Stimulated activated CD8-positive, alpha-beta memory T cell treated with anti-CD3 and anti-CD28 coated beads, Interleukin-4, amount 100 ng/mL, for 1 hour (primary cell): ENCODE data around the gene RNF130.

ENCODE experiments used
- DNase-seq, 2 donors: peaks; one replicate each; pipeline ENCODE4 v3.0.0-alpha.2; 2020; ENCODE audit warnings: low read depth in 2 of 2, low spot score in 1 of 2

Gene RNF130

GRCh38 chr5:179920175-179920574, 151.4 kb downstream of the RNF130 start:
- DNase-seq, result no peak

DNA sequence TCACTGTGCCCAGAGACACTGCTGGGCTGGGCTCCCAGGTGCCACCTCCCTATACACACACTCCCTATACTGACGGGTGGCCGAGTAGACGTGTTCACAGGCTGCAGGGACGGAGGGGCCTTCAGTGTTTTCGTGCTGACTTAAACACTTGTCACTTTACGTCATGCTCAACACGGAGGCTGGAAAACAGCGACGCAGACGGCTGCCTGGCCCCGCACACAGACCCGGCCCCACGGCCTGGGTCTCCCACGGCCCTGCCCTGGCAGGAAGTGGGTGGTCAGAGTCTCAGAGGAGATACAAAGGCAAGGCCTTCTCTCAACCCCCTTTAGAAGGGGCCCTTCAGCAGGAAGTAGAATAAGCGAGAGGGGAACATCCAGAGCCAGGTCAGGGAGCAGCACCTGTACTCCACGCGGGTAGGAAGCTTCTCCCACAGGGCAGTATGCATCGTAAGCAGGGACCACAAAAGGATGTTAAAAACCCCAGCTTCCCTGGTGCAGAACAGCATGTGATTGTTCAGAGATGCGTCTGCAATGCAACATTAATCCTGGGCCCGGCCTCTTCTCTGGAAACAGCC, 152.0 kb downstream of the RNF130 start:
- no peak for DNase-seq

DNA sequence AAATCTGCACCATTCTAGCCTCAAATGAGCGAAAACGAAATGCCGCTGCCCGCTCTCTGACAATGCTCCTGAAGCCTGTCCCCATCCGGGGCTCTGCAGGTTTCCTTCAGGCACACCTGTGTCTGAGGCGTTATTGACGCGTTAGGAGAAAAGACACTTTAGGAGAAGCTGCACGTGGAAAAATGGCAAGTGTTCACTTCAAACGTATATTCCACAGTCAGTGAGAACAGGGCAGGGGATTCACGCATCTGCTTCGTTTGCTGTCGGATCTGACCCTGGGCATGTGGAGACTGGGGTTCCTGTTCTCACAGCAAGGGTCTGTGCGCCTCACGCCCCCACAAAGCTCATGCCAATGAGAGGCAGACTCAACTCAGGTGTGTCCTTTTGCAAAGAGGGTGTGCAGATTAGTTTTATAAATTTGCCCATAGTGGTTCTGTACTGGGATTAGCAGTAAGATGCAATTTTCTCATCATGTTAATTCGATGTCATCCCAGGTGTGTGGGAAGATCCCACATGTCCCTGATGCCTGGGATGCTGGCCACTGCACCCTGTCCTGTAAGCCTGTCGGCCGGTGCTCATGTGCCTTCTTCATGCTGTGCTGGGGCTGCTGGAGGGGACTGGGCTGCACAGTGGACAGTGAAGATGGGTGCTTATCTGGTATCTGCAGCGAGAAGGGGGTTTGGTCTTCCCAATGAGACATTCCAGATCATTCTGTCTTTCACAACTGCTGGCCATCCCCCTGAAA, 152.6 kb downstream of the RNF130 start:
- DNase-seq, result no peak

GRCh38 chr5:179916523-179916922, 155.0 kb downstream of the RNF130 start:
- no peak for DNase-seq

- no peak for DNase-seq
Measured at GRCh38 chr5:179915406-179915935, 156.1 kb downstream of the RNF130 start.

GRCh38 chr5:179914032-179914755, 157.4 kb downstream of the RNF130 start:
- no peak for DNase-seq

DNA sequence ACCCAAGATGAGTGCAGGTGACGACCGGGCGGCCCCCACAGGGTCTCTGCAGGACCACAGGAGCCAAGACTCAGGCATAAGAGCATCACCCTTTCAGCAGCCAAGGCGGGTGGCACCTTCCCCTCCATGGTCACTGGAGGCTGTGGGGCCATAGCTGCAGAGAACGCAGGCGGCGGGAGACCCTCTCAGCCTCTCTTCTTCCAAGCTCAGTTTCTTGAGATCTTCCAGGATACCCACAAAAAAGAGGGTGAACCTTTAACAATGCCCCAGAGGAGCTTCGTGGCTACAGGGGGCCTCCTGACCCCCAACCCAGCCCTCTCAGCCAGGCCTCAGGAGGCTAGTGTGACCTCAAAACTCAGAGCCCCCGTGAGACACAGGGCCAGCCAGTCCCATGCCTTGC, 158.1 kb downstream of the RNF130 start:
- no peak for DNase-seq

- no peak for DNase-seq
Measured at GRCh38 chr5:179912951-179913350, 158.6 kb downstream of the RNF130 start.

DNA sequence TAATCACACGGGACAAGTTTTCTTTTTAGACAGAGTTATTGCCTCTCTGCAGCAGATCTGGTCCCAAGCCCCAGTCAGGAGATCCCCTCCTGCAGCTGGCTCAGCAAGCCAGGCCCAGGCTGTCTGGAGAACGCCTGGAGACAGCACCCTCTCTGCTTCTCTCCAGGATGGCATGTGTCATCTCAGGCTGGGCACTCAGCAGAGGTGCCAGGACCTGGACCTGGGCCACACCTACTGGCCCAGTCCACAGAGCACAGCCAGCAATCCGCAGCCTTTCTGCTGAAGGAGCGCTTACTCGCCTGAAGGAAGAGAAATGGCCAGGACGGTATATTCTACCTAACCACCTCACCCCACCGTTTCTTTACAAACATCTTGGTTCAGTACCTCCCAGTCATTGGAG, 159.2 kb downstream of the RNF130 start:
- DNase-seq, result no peak

GRCh38 chr5:179909224-179909623, 162.3 kb downstream of the RNF130 start:
- no peak for DNase-seq

DNA sequence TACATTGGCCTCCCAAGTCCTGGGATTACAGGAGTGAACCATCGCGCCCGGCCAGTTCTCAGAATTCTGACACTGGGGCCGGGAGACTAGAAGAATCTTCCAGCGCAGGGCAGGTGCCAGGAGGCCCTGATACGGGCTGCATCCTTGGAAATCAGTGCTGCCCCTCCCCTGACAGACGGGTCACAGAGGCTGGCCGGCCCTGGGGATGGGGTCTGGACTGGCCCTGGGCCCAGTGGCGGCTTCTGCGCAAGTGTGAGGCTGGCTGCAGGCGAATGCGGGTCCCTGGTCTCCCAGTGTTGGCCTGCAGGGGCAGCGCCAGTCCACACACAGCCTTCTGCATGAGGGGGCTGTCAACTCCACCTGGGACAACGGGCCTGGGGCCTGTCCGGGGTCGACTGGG, 163.0 kb downstream of the RNF130 start:
- no peak for DNase-seq

DNA sequence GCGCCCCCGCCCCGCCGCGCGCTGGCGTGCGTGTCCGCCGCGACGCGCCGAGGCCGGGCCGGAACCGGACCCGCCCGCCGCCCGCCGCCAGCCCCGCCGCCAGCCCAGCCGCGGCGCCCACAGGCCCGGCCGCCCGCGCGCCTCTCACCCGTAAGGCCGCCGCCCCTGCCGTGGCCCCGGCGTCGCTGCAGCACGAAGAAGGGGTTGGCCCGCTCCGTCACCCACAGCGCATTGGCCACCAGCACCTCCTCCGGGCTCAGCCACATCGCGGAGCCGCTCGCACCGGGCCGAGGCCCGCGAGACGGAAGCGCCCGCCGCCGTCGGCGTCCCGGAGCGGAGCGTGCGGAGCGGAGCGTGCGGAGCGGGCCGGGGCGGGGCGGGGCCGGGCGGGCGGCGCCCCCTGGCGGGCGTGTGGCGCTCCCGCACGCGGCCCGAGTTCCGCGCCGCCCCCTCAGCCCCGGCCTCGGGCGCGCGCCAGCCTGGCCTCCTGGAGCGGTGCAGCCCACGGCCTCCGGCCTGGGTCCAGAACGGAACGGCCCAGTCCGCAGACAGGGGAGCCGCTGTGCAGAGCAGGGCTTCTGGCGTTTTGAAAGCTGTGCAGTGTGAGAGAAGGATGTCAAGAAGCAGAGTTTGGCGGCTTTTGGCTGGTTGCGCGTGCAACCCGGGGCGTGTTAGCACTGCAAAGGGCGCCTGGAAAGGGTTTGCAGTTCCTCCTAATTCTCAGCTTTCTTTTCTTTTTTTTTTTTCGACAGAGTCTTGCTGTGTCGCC, 163.8 kb downstream of the RNF130 start, which contains the start of gene TBC1D9B:
Gene TBC1D9B, minus strand, starts transcription at position 342 of the 769 bp plus-strand sequence. Its CDS starts 76 bp downstream, at position 266.
- peak; percentile 31 to 43 for DNase-seq

DNA sequence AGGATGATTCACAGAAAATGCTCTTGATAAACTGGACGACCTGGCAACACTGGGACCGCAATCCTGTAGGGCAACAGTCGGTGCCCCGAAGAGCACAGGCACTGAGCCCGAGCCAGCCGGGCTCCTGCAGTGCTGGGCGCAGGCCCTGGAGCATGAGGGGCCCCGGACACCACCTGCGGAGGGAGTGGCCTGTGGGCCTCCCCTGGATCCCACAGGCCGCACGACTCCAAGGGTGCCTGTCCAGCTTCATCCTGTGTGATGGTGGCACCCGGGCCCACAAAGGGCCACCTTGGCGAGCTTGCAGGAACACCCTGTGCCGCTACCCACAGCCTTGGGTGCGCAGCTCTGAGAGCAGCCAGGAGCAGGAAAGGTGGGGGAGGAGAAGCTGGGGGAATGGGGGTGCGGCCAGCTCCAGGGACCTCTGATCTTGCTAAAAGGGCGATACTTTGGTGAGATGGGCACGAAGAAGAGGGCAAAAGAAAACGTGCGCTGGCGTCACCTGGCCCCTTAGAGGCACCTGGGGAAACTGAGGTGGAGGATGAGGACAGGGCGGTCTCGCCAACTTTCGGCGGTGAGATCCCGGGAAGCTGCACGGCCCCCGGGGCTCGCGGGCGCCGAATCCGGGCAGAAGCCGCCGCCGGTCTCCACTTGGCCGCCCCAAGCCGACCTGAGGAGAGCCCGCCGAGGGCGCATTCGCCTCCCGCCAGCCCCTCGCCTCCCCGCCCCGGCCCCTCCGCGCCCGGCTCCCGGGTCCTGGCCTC, 164.6 kb downstream of the RNF130 start:
- no peak for DNase-seq

- DNase-seq, result no peak
Measured at GRCh38 chr5:179906294-179906794, 165.2 kb downstream of the RNF130 start.

DNA sequence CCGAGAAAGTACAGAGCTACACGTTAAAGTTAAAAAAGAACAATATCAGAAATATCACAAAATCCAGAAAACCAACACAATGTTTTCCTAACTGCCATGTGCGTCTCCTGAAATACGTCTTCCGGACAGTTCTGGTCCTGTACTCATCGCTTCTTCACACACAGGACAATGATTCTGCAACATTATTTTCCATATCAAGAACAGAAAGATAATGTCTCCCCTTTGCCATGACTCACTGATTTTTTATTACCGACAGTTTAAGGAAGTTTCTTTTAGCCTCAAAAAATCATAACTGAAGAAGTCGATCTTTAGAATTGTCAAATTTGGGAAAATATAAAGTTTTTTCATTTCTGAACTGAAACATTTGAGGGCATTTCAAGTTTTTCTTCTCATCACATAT, 166.4 kb downstream of the RNF130 start:
- no peak for DNase-seq
